MM.1S (cell line): ENCODE measurements around the gene PIGU.

Experiments used
- EZH2 ChIP-seq: fragments of 300-600 bp; sonication (generic); optimal IDR thresholded peaks from 2 replicates; pipeline ENCODE3; 2017; ENCODE audit warnings: low read depth, mild to moderate bottlenecking, antibody characterized with exemption, low read length, mixed read lengths
- EZH2phosphoT487 ChIP-seq: fragments of 300-600 bp; sonication (generic); IDR thresholded peaks from 2 replicates; pipeline ENCODE4 v1.6.1; 2018; ENCODE audit warnings: antibody characterized with exemption, low read length
- TF ChIP-seq, protein P1 (sequence below): fragments of 300-600 bp; sonication (generic); IDR thresholded peaks from 2 replicates; pipeline ENCODE4 v1.5.1; 2016; ENCODE audit warnings: antibody characterized with exemption, low read length, mixed read lengths

DNA sequence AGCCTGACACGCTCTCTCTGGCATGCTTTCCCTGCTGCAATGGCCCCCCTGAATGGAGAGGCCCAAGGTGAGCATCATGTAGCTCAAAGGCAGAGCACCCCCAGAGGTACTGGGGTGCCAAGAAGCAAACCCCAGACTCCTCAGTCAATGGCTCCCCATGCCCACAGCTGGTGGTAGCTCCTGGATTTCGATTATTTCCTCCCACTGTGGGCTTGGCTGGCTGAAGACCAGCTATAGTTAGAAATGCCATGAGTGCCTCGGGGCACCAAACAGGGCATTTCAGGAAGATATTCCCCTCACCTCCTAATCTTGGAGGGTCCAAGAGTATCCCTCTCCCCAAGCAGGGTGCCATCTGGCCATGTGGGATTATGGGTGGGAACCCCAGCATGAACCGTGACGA, 101.6 kb downstream of the PIGU start:
- TF ChIP-seq EZH2: no peak
- TF ChIP-seq, protein P1, sequence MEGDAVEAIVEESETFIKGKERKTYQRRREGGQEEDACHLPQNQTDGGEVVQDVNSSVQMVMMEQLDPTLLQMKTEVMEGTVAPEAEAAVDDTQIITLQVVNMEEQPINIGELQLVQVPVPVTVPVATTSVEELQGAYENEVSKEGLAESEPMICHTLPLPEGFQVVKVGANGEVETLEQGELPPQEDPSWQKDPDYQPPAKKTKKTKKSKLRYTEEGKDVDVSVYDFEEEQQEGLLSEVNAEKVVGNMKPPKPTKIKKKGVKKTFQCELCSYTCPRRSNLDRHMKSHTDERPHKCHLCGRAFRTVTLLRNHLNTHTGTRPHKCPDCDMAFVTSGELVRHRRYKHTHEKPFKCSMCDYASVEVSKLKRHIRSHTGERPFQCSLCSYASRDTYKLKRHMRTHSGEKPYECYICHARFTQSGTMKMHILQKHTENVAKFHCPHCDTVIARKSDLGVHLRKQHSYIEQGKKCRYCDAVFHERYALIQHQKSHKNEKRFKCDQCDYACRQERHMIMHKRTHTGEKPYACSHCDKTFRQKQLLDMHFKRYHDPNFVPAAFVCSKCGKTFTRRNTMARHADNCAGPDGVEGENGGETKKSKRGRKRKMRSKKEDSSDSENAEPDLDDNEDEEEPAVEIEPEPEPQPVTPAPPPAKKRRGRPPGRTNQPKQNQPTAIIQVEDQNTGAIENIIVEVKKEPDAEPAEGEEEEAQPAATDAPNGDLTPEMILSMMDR: no peak
- TF ChIP-seq EZH2phosphoT487: no peak
